Heart left ventricle (tissue), 16 donors: ENCODE results near the gene AFF4. TPM values are rescaled to one million over a fixed set of nuclear protein-coding genes. Genes with fewer than 3 reads are reported as not detected.

Experiments
- ATAC-seq, 4 donors: fragments of 200-7000 bp; cut with Tn5 transposase; one replicate each; pipeline ENCODE4 v1.9.1; 2020 to 2022; ENCODE audit warnings: moderate library complexity in 4 of 4, mild to moderate bottlenecking in 3 of 4, moderate number of reproducible peaks in 1 of 4
- DNase-seq, 5 donors: peaks; one replicate each; pipeline ENCODE4 v3.0.0-alpha.2; 2020
- H3K27ac ChIP-seq, 12 donors: fragments of 200-600 bp; sonication (generic) in 4 of 12; one replicate each; pipeline versions ENCODE4 v1.5.0 to v1.8.0; 2016 to 2022; ENCODE audit warnings: mild to moderate bottlenecking in 2 of 12
- H3K27me3 ChIP-seq, 9 donors: fragments of 200-600 bp; sonication (generic) in 2 of 9; one replicate each; pipeline versions ENCODE4 v1.5.1 to v1.8.0; 2016 to 2022; ENCODE audit warnings: mild to moderate bottlenecking in 3 of 9
- H3K36me3 ChIP-seq, 9 donors: fragments of 200-600 bp; sonication (generic) in 2 of 9; one replicate each; pipeline versions ENCODE4 v1.5.0 to v1.8.0; 2018 to 2022; ENCODE audit warnings: mild to moderate bottlenecking in 2 of 9
- H3K4me1 ChIP-seq, 12 donors: fragments of 200-600 bp; sonication (generic) in 4 of 12; one replicate each; pipeline versions ENCODE4 v1.5.0 to v1.8.0; 2016 to 2022; ENCODE audit warnings: mild to moderate bottlenecking in 3 of 12
- H3K4me3 ChIP-seq, 12 donors: fragments of 200-600 bp; sonication (generic) in 4 of 12; one replicate each; pipeline versions ENCODE4 v1.5.0 to v1.8.0; 2017 to 2022; ENCODE audit warnings: mild to moderate bottlenecking in 9 of 12, moderate library complexity in 4 of 12
- H3K9me3 ChIP-seq, 12 donors: fragments of 200-600 bp; sonication (generic) in 4 of 12; one replicate each; pipeline versions ENCODE4 v1.5.0 to v1.8.0; 2016 to 2022; ENCODE audit warnings: mild to moderate bottlenecking in 1 of 12
- CTCF ChIP-seq, 12 donors: fragments of 200-600 bp; sonication (generic) in 4 of 12; IDR thresholded peaks; one replicate each; pipeline versions ENCODE4 v1.5.0 to v1.8.0; 2018 to 2022; ENCODE audit warnings: antibody characterized with exemption in 12 of 12, mild to moderate bottlenecking in 5 of 12
- POLR2A ChIP-seq, 2 donors: fragments of 450-650 bp; IDR thresholded peaks; one replicate each; pipeline ENCODE4 v1.6.1; 2017; ENCODE audit warnings: antibody characterized with exemption in 2 of 2, mild to moderate bottlenecking in 2 of 2, moderate library complexity in 2 of 2
- WGBS, 4 donors: extraction: QIAGEN DNeasy Blood & Tissue Kit in 2 of 4; methylation state at CpG; one replicate each; pipeline versions ENCODE4 v1.1.5 to v1.1.7; 2013 to 2018; 5-methylcytosine and 5-hydroxymethylcytosine counted together
- intact Hi-C, 10 donors: fragments of 100-400 bp; cut with DNase I; formaldehyde crosslinking; loops; one replicate each; pipeline versions ENCODE4 v1.11.1 to v1.14.2; 2022
- polyA plus RNA-seq, 2 donors: library from polyadenylated mRNA; stranded (reverse); fragments of 200-250 nt; gene quantifications; one replicate each; pipeline ENCODE4 v1.2.3, GENCODE V29; 2013
- total RNA-seq, 9 donors: library from RNA; depleted of rRNA in 2 of 9; stranded (reverse); fragments of >200 nt in 2 of 9; fragmentation: NEBNext Ultra II Directional in 3 of 9; extraction: Animal tissue kit (Norgen Biotek cat#: 25700) in 3 of 9; gene quantifications; one replicate each; pipeline versions ENCODE4 v1.1.0 to v1.2.4, GENCODE V29; 2016 to 2023
- donor health status: ischemic (EF 13 %, LVEDD 7.1; RV severe dilation, severe dysfunction).
- donor health status: healthy with polysubstance abuse.
- donor health status: DM: no; HTN: yes; CAD: no.
- donor health status: DM: no; HTN: no; CAD: no.
- donor health status: ischemic (EF 25% LVEDD 6.9; RV normal size, moderate dysfunction).
- donor health status: ischemic (EF 25% LVEDD 5.7; RV mildly dilated, moderate dysfunction).
- donor health status: healthy.
- donor health status: DM: yes; HTN: yes; CAD: no.
- donor health status: ischemic (EF 35%, LVEDD 5.7; RV mildly dilated, moderate dysfunction).
- donor health status: nonischemic (EF 11% LVEDD 7.7; RV severe dilation, severe dysfunction).
- donor health status: DM: yes; HTN: yes; CAD: no.
- donor health status: PGD.
- donor health status: ischemic (EF 29% LVEDD 5.4; RV normal size, mild dysfunction).
- donor health status: nonischemic (EF 23%, LVEDD 6.1; RV moderate dilation, normal function).

The AFF4 gene
- total and polyA plus RNA-seq, 11 donors: 6.7 to 65.8 (median 45.1) TPM

- H3K9me3 ChIP-seq: no peaks in the 10 kb centered on the region
- H3K27me3 ChIP-seq: no peaks in the 10 kb centered on the region
- H3K4me3 ChIP-seq: peak overlapping the region; percentile 67 to 95 (median 86)
- DNase-seq (no peak), ATAC-seq (peak in 1 of 4 donors; percentile 10)
- TF ChIP-seq CTCF (IDR thresholded peaks at IDR 0.05) (no peak), POLR2A (IDR thresholded peaks at IDR 0.05) (no peak)
- H3K4me1 ChIP-seq: peaks cover 0 to 34% (median 18%) of the 10 kb centered on the region in 12 donors
- H3K36me3 ChIP-seq: peaks cover 0 to 43% (median 39%) of the 10 kb centered on the region in 9 donors
- peak overlapping the region; percentile 90 to 97 (median 94) for H3K27ac ChIP-seq
- intact Hi-C loops: loop anchor here in 7 of 10 donors (2.0 to 10.0 kb wide), 5 partner anchors 35 to 188 kb away; partner anchors contain the start of genes SHROOM1 (in 5 of the 7), HSPA4 (in 1 of the 7) and SEPTIN8 (in 1 of the 7)
- WGBS, 4 donors: 2 to 3% (median 2%) methylated on average over 10 to 13 of the region's 13 CpGs
Observed at GRCh38 chr5:132867046-132867451, 96.4 kb downstream of the AFF4 start.

GRCh38 chr5:132866342-132867045, 96.9 kb downstream of the AFF4 start, which contains the start of the genes GDF9 and UQCRQ:
GDF9 (minus strand) TSS chr5:132866469; CDS start chr5:132864533, 1,936 bp downstream.
UQCRQ (plus strand) TSS chr5:132866642; CDS start chr5:132866882, 240 bp downstream.
- DNase-seq: peak; percentile 95 to 98 (median 97)
- 0 to 1% (median 0%) methylated on average over 34 to 55 of the region's 55 CpGs for WGBS, 4 donors
- Histone ChIP-seq H3K4me1 (peaks cover 0 to 29% (median 17%) of the 10 kb centered on the region in 12 donors), H3K27ac (peak within 1 kb of the TSS; percentile 90 to 97 (median 94)), H3K4me3 (peak within 1 kb of the TSS; percentile 67 to 95 (median 86)), H3K36me3 (peaks cover 0 to 41% (median 35%) of the 10 kb centered on the region in 9 donors), H3K9me3 (no peaks in the 10 kb centered on the region), H3K27me3 (no peaks in the 10 kb centered on the region)
- ATAC-seq: peak; percentile 99 to 100 (median 99)
- intact Hi-C loops: loop anchor here in 7 of 10 donors (1.0 to 10.0 kb wide), 6 partner anchors 34 to 188 kb away; partner anchors contain the start of genes SHROOM1 (in 6 of the 7), HSPA4 (in 1 of the 7) and SEPTIN8 (in 1 of the 7)
- peak; percentile 38 to 89 for TF ChIP-seq POLR2A (IDR thresholded peaks at IDR 0.05)
- TF ChIP-seq CTCF (IDR thresholded peaks at IDR 0.05): peak in 8 of 12 donors; percentile 13 to 55 (median 32)

- Histone ChIP-seq H3K36me3 (peaks cover 0 to 35% (median 32%) of the 10 kb centered on the region in 9 donors), H3K27me3 (no peaks in the 10 kb centered on the region), H3K4me1 (peaks cover 0 to 26% (median 17%) of the 10 kb centered on the region in 12 donors), H3K4me3 (peak overlapping the region; percentile 67 to 95 (median 86)), H3K27ac (peak overlapping the region; percentile 90 to 97 (median 94)), H3K9me3 (no peaks in the 10 kb centered on the region)
- DNase-seq (no peak), ATAC-seq (peak in 3 of 4 donors; percentile 49 to 56 (median 53))
- intact Hi-C loops: loop anchor here in 7 of 10 donors (1.0 to 10.0 kb wide), 6 partner anchors 34 to 189 kb away; partner anchors contain the start of genes SHROOM1 (in 6 of the 7), HSPA4 (in 1 of the 7) and SEPTIN8 (in 1 of the 7)
- WGBS, 4 donors: 34 to 65% (median 46%) methylated on average over 18 to 30 of the region's 30 CpGs
- TF ChIP-seq POLR2A (IDR thresholded peaks at IDR 0.05) (no peak), CTCF (IDR thresholded peaks at IDR 0.05) (no peak)
Observed at GRCh38 chr5:132865668-132866341, 97.6 kb downstream of the AFF4 start.
